HG03457 (cell line): Measurements from ENCODE around the gene ETS1.
A peak's percentile ranks its signal among the peaks of the same experiment; 100 is the strongest.

Source experiments
- ATAC-seq: cut with Tn5 transposase; IDR thresholded peaks from one replicate; pipeline ENCODE4 v1.9.1; 2021; ENCODE audit warnings: moderate number of reproducible peaks; ENCODE audit not compliant: unreplicated experiment

Gene ETS1

GRCh38 chr11:128505449-128506065, 81.8 kb downstream of the ETS1 start:
- ATAC-seq = no peak

- no peak for ATAC-seq
Measured at GRCh38 chr11:128504486-128504885, 82.9 kb downstream of the ETS1 start.

DNA sequence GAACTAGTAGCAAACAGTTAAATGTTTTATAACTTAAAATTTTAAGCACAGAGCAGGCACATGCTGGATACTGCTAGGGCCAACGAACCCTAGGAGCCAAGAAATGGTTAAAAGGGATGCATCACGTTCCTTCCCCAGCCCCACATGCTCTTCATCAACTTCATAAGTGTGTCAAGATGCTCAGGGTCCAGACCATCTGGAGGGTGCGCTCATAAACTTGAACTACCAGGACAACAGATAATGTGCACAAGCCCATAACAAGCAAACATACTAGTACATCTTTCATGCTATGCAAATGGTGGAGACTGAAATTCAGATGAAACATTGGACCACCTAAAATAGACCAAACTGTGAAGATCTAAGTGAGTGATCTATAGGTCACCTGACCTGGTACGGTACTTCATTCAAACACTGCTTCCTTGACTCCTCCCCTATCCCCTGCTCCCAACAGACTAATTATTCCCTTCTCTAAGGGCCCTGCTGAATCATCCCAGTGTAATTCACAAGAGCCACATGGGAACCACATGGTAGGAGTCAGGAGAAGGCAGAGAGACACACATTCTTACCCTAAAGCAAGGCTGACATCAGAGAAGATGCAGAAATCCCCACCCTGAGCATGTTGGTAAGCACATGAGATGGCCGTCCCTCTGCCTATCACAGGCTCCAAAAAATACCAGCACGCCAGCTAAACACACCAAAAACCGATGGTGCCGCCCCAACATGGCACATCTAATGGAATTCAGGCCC, 83.9 kb downstream of the ETS1 start:
- no peak for ATAC-seq

DNA sequence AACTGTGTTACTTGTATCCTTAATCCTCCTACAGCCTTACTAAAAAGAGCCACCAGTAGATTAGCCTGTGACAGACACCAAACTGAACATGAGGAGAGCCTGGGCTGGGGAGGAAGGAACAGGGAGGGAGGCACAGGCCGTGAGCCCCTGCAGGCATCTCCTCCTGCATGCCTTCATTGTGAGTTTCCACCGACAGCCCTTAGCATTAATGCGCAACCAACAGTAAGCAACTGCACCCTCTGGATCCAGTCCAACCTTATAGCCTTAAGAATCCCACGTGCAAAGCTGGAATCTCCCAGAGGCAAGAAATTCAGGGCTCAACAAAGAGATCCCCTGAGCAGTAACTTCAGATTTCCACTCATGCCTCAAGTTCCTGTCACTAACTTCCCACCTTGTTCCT, 84.6 kb downstream of the ETS1 start:
- no peak for ATAC-seq

DNA sequence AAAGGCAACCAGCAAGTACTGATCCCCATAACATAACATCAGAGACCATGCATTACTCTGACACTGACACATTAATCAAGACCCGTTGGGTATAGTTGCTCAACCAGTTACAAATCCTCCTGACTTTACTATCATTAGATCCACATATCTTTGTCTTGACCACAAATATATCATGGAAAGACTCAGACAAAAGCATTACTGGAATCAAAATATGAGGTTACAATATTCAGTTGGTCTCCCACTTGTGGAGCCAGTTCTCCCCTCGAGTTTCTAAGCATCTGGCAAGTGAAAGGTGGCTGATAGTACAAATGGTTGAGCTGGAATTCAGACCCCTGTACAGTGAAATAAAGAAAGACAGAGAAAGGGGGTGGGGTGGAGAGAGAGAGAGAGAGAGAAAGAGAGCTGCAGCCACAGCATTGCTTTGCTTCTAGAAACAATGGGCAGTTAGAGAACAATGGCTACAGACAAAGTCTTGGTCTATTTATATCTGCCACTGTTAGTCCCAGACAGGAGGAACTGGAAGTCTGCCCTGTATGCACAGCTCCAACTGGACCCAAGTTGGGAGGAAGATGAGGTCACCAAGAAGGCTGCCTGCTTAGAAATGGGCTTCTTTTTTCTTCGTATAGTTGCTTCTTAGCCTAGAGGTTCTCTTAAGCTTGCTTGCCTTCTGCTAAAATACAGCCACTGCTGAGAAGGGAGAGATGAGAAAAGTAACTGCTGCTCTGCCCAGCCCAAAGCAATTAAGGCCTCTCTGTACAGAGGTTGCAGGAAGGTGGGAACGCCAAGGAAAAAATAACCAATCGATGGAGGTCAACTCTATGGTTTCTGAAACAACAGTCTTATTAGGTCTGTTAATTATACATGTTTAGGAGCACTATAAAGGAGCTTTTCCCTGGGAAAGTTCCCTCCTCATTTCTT, 85.5 kb downstream of the ETS1 start:
- ATAC-seq = no peak

DNA sequence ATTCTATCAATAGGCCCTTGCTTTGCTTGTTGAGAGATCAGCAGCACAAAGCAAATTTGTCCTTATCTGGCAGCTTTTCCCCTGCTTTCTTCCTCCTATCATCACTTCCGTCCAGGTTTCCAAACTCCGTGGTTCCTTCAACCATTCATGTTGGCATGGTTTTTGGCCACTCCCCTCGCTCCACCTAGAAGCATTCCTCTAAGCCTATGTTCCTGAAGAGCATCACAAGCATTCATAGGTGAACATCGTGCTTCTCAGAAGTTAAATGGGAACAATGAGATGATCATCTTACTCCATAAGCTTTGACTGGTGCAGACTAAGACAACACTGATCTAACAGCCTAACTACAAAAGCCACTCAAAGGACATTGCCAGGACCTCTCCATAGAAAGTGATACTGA, 86.3 kb downstream of the ETS1 start:
- ATAC-seq = no peak

DNA sequence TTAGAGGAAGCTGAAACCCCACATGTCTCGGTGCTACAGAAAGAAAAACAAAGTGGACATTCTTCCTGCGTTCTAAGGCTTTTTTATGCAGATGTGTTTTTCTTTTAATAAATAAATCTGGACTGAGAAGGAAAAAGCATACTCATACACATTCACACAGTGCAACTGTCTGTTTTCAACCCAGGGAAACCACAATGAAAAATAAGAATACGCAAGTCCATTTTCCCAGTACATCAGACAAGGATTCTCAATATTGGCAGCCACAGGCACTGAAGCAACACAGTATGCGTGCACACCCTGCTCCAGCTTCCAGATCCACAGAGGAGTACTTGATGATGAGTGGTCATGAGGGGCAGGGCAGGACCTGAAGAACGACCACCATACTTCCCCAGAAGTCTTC, 86.9 kb downstream of the ETS1 start:
- ATAC-seq = no peak

DNA sequence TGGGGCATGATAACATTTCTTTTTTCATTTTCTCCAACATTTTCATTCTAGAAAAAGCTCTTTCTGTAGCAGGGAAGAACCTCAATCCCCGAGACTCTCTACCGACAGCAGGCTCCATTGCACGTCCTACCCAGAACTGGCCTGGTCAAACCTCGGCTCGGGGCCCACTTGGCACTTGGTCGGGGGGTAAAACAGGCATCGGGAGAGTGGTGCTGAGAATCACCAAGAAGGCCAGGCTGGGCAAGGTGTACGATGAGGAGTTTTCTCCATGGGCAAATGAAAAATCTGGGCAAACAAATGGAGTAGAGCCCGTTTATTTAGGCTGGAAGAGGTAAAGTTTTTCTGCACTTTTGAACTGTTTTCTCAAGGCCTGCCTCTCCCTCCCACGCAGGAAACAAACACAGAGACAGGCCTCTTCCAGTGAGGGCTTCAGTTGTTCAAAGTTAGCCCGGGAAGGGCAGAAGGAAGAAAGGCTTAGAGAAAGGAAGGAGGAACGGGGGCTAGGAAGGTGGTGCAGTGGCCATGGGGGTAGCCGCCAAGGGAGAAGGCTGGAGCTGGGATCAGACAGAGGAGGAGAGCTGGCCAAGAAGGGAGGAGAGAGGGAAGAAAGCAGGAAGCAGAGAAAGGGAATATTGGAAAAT, 87.6 kb downstream of the ETS1 start:
- ATAC-seq = no peak

DNA sequence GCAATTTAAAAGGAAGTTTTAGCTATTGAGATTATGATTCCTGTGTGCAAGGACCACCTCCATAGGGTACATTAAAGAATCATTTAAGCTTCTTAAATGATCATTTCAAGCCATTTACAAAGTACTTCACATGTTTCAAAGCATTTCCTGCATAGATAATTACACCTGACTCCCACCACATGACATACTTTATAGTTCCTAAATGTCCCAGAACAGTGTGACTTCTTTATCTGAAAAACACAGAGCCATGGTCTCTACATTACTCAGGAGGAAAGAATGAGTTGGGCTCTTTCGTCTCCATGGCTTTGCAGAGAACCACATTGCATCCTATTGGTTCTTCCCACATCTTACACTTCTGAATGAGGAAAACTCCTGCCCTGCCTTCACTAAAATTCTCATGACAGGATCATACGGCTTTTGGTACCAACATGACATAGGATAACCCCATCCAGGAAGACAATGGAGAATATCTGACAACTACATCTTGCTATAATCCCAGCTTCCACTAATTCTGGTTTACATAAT, 88.6 kb downstream of the ETS1 start:
- ATAC-seq = no peak

DNA sequence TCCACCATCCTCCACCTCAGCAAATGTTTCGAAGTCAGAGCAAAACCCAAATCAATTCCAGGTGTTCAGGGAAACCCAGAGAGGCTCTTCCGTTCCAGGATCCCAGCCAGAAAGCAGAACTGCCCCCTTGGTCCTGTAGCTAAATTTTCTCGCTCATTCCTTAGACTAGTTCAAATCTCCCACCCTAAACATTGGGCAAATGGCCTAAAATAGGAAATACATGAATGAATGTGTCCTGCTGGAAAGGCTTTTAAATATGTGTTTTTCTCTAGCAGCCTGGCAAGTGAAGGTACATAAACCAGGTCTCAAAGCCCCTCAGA, 89.6 kb downstream of the ETS1 start:
- ATAC-seq = no peak

- peak; percentile 74 for ATAC-seq
Measured at GRCh38 chr11:128497061-128497775, 90.1 kb downstream of the ETS1 start.

DNA sequence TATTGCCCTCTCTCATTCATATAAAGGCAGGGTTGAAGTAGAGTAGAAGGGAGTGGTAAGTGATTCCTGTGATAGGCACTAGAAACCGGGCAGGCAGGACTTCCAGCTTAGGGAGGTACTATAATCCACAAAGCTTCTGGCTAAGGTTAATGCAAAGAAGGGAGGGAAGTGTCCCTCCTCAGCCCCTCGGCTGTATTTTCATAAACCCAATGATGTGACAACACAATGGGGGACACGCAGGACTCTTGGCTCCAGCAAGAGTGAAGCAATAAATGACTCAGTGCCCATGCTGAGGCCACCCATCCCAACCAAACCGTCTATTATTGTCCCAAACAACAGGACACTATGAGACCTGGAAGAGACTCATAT, 90.7 kb downstream of the ETS1 start:
- no peak for ATAC-seq

DNA sequence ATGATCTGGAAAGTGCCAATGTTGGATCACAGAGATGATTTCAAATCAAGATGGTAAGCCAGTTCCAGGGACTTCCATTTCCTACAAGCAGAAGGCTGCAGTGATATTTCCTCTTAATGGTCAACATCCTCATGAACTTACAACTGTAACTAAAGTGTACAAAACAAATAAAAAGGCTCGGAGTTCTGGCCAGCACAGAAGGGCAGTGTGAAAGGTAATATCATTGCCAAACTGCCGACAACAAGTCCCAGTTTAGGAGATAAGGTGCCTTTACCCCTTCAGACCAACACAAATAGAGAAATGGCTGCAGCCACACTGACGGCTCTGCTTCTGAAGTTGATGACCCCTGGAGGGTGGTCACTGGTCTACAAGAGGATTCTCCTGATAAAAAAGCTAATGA, 91.1 kb downstream of the ETS1 start:
- no peak for ATAC-seq

DNA sequence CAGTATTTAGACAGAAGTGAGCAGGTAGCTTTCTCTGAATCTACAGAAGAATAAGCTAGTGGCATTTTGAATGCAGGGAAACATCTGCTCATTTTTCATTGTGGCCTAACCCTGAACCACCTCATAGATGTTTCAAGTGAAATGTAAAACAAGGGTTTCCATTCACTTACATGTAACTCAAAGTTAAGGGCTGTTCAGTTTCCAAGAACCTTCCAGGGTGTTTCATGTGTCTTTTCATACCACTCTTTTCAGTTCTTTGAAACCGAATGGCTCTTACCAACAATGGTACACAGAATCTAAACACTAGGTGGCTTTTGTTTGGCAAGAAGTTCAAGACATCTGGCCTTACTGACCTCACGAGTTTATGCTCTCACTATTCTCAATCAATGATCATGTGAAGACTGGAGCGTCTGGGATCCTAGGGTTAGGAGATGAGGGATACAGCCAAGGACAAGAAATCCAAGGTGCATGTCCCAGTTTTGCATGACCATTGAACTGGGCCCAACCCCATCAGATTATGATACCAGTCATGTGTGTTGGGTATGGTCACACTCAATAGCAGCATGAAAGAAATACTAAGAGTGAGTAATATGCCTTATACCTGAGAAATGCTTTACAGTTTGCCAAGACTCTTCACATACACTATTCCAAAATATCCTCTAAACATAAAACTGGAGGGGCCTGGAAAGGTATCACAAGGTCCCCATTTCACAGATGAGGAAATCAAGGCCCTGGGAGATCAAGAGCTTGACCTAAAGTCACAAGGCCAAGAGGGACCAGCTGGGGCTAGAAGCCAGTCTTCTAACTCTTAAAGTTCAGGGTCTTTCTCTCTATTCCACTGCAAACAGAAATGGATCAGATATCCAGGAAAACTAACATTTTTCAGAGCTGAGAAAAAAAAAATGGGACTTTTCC, 92.7 kb downstream of the ETS1 start:
- no peak for ATAC-seq

DNA sequence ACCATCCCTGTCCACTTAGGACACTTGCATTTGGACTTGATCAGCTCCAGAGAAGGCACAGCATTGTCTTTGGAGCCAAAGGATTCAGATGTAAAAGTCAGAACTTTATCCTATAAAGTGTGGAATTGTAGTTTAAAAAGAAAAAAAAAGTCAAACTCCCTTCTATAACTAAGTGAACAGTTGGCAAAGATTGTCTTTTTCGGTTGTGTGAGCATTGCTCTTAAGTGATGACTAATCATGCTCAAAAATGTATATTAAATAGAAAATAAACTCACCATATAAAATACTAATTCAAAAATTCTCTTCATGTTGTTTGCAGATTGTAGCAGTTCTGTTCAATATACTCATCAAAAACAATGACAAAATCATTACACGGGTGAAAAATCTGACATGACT, 93.8 kb downstream of the ETS1 start:
- ATAC-seq = no peak

DNA sequence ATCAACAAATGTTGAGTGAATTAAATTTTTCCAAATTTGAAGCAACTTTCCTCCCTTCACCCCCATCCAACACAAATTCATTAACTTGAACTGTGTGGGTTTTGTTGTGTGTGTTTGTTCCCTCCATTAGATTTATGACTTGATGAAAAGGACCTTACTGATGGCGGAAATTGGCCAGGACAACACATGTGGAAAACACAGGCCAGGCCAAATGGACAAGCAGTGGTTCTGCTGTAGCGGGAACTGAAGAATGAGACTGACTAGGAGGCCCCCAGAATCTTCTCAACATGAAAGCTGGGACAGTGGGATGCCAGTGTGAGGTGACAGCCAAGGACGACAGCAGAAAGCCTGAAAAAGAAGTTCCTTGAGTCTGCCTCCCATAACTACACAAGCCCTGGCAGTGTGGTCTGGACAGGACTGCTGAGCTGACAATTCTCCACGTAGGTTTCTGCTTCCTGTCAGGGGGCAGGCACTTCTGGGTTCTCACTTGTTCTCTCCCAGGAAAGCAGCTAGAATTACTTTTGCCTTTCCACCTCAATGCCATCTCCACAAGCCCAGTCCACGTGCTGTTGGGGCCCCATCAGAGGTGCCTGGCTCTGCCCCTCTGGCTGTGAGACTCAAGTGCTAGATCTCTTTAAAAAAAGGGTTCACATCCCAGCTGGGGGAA, 94.3 kb downstream of the ETS1 start:
- ATAC-seq = no peak

- no peak for ATAC-seq
Measured at GRCh38 chr11:128492461-128492860, 94.9 kb downstream of the ETS1 start.

- ATAC-seq = no peak
Measured at GRCh38 chr11:128491195-128491936, 96.0 kb downstream of the ETS1 start.
